ENCODE results near the gene GLCE.

Gene GLCE

DNA sequence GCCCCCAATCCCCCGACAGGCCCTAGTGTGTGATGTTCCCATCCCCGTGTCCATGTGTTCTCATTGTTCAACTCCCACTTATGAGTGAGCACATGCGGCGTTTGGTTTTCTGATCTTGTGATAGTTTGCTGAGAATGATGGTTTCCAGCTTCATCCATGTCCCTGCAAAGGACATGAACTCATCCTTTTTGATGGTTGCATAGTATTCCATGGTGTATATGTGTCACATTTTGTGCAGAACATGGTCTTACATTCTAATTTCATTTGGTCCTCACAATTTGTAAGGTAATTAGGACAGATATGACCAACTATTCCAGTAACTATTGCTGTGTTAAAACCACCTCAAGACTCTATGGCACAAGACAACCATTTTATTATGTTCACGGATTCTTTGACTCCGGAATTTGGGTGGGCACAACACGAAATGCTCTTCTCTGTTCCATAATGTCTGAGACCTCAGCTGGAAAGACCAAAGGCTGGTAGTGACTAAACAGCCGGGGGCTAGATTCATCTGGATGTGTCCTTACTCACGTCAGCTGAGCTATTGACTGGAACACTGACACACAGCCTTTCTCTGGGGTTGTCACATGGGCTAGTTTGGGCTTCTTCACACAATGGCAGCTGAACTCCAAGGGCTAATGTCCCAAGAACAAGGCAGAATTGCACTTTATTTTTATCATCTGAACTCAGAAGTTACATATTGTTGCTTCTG, 13.6 kb upstream of the GLCE start:
- Histone ChIP-seq H2AFZ (ENCODE audit: insufficient read depth, low read length, poor library complexity) (no peak overlapping the region), H3K4me2 (ENCODE audit: low read length) (no peak overlapping the region), H3K9me3 (ENCODE audit: insufficient read depth, low read depth, low read length) (no peaks in the 10 kb centered on the region), H3K23ac (ENCODE audit: low read length) (no peak overlapping the region), H3K36me3 (ENCODE audit: control insufficient read depth in 1 of 2, insufficient read depth in 2 of 2, low read length in 2 of 2) (no peaks in the 10 kb centered on the region), H2BK5ac (ENCODE audit: low read depth, low read length, poor library complexity) (no peak overlapping the region), H3K4me3 (ENCODE audit: low read depth, low read length) (no peak overlapping the region), H3K27ac (ENCODE audit: low read depth, low read length) (no peak overlapping the region), H2AK5ac (ENCODE audit: low read length) (no peak overlapping the region), H3K79me2 (ENCODE audit: control insufficient read depth, insufficient read depth, low read length, poor library complexity) (no peaks in the 10 kb centered on the region), H3K27me3 (ENCODE audit: insufficient read depth, low read length) (no peaks in the 10 kb centered on the region), H3K79me1 (ENCODE audit: low read length) (no peaks in the 10 kb centered on the region), H2BK12ac (ENCODE audit: low read length) (no peak overlapping the region), H3K14ac (ENCODE audit: low read length) (no peak overlapping the region), H3K9ac (ENCODE audit: low read length) (no peak overlapping the region), H3K18ac (ENCODE audit: low read length) (no peak overlapping the region), H3K4ac (ENCODE audit: low read depth, low read length) (no peak overlapping the region), H3K4me1 (ENCODE audit: control insufficient read depth in 1 of 2, insufficient read depth in 2 of 2, low read length in 2 of 2) (peaks cover 2 to 3% of the 10 kb centered on the region in 2 experiments), H4K91ac (ENCODE audit: low read depth, low read length) (no peak overlapping the region), H4K8ac (ENCODE audit: low read depth, low read length) (no peak overlapping the region), H2BK120ac (ENCODE audit: insufficient read depth, low read length, poor library complexity) (no peak overlapping the region), H4K12ac (ENCODE audit: low read depth, low read length) (no peak overlapping the region)
- peak; percentile 34 to 68 for DNase-seq
- WGBS (ENCODE audit: extremely low coverage, insufficient coverage, insufficient read length), result no CpG with 5 or more reads among the region's 9 CpGs

DNA sequence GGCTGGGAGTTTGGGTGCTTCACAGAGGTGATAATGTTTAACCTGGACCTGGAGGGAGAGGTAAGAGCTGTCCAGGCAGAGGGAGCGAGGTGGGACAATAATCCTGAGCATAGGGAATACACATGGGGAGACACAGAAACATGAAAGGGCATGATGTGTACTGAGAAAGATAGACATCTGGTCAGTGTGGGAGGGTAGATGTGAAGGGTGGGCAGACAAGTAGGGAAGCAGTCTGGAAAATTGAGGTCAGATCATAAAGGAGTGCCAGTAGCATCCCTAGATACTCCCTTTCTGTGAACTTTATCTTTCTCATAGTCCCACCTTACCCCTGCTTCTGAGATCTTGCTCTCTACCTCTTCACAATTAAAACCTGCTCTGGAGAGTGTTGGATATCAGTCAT, 12.0 kb upstream of the GLCE start:
- Histone ChIP-seq H3K14ac (ENCODE audit: low read length) (no peak overlapping the region), H3K27ac (ENCODE audit: low read depth, low read length) (no peak overlapping the region), H3K9ac (ENCODE audit: low read length) (no peak overlapping the region), H4K91ac (ENCODE audit: low read depth, low read length) (no peak overlapping the region), H4K12ac (ENCODE audit: low read depth, low read length) (no peak overlapping the region), H2BK5ac (ENCODE audit: low read depth, low read length, poor library complexity) (no peak overlapping the region), H3K4me2 (ENCODE audit: low read length) (no peak overlapping the region), H3K18ac (ENCODE audit: low read length) (no peak overlapping the region), H3K4me3 (ENCODE audit: low read depth, low read length) (no peak overlapping the region), H2AFZ (ENCODE audit: insufficient read depth, low read length, poor library complexity) (no peak overlapping the region), H3K27me3 (ENCODE audit: insufficient read depth, low read length) (no peaks in the 10 kb centered on the region), H3K79me2 (ENCODE audit: control insufficient read depth, insufficient read depth, low read length, poor library complexity) (no peaks in the 10 kb centered on the region), H2BK120ac (ENCODE audit: insufficient read depth, low read length, poor library complexity) (no peak overlapping the region), H3K23ac (ENCODE audit: low read length) (no peak overlapping the region), H3K4me1 (ENCODE audit: control insufficient read depth in 1 of 2, insufficient read depth in 2 of 2, low read length in 2 of 2) (peaks cover 2 to 3% of the 10 kb centered on the region in 2 experiments), H2BK12ac (ENCODE audit: low read length) (no peak overlapping the region), H4K8ac (ENCODE audit: low read depth, low read length) (no peak overlapping the region), H3K4ac (ENCODE audit: low read depth, low read length) (no peak overlapping the region), H3K79me1 (ENCODE audit: low read length) (no peaks in the 10 kb centered on the region), H3K36me3 (ENCODE audit: control insufficient read depth in 1 of 2, insufficient read depth in 2 of 2, low read length in 2 of 2) (no peaks in the 10 kb centered on the region), H3K9me3 (ENCODE audit: insufficient read depth, low read depth, low read length) (no peaks in the 10 kb centered on the region), H2AK5ac (ENCODE audit: low read length) (no peak overlapping the region)
- DNase-seq, result no peak
- WGBS (ENCODE audit: extremely low coverage, insufficient coverage, insufficient read length), result no CpG with 5 or more reads among the region's 1 CpG

DNA sequence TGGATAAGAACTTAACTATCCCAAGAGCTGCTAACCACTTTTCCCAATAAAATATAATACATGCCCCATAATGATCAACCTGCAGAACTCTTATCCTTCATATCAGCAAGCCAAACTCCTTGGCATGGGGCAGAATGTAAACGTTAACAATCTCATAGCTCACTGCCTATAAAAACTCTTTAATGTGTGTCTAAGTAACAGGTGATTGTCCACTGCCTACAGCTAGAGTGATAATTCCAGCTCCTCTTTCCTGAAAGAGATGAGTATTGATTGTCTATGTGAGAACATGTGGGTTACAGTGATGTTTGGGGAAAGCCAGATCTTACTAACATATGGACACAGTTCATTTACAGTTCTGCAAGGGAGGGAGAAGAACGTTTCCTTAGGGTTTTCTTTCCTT, 11.3 kb upstream of the GLCE start:
- H2BK120ac ChIP-seq (ENCODE audit: insufficient read depth, low read length, poor library complexity), result no peak overlapping the region
- DNase-seq, result no peak
- no peak overlapping the region for H4K91ac ChIP-seq (ENCODE audit: low read depth, low read length)
- H3K36me3 ChIP-seq (ENCODE audit: control insufficient read depth in 1 of 2, insufficient read depth in 2 of 2, low read length in 2 of 2), result no peaks in the 10 kb centered on the region
- peaks cover 2 to 3% of the 10 kb centered on the region in 2 experiments for H3K4me1 ChIP-seq (ENCODE audit: control insufficient read depth in 1 of 2, insufficient read depth in 2 of 2, low read length in 2 of 2)
- no peak overlapping the region for H3K4me2 ChIP-seq (ENCODE audit: low read length)
- no peak overlapping the region for H4K8ac ChIP-seq (ENCODE audit: low read depth, low read length)
- no peak overlapping the region for H3K14ac ChIP-seq (ENCODE audit: low read length)
- no peak overlapping the region for H2BK5ac ChIP-seq (ENCODE audit: low read depth, low read length, poor library complexity)
- H3K23ac ChIP-seq (ENCODE audit: low read length), result no peak overlapping the region
- H3K9me3 ChIP-seq (ENCODE audit: insufficient read depth, low read depth, low read length), result no peaks in the 10 kb centered on the region
- no peak overlapping the region for H3K4me3 ChIP-seq (ENCODE audit: low read depth, low read length)
- H3K18ac ChIP-seq (ENCODE audit: low read length), result no peak overlapping the region
- H3K4ac ChIP-seq (ENCODE audit: low read depth, low read length), result no peak overlapping the region
- H3K27me3 ChIP-seq (ENCODE audit: insufficient read depth, low read length), result no peaks in the 10 kb centered on the region
- no peak overlapping the region for H2AFZ ChIP-seq (ENCODE audit: insufficient read depth, low read length, poor library complexity)
- H2AK5ac ChIP-seq (ENCODE audit: low read length), result no peak overlapping the region
- WGBS (ENCODE audit: extremely low coverage, insufficient coverage, insufficient read length), result no CpG with 5 or more reads among the region's 2 CpGs
- H3K27ac ChIP-seq (ENCODE audit: low read depth, low read length), result no peak overlapping the region
- no peaks in the 10 kb centered on the region for H3K79me1 ChIP-seq (ENCODE audit: low read length)
- H3K9ac ChIP-seq (ENCODE audit: low read length), result no peak overlapping the region
- H2BK12ac ChIP-seq (ENCODE audit: low read length), result no peak overlapping the region
- H3K79me2 ChIP-seq (ENCODE audit: control insufficient read depth, insufficient read depth, low read length, poor library complexity), result no peaks in the 10 kb centered on the region
- no peak overlapping the region for H4K12ac ChIP-seq (ENCODE audit: low read depth, low read length)

DNA sequence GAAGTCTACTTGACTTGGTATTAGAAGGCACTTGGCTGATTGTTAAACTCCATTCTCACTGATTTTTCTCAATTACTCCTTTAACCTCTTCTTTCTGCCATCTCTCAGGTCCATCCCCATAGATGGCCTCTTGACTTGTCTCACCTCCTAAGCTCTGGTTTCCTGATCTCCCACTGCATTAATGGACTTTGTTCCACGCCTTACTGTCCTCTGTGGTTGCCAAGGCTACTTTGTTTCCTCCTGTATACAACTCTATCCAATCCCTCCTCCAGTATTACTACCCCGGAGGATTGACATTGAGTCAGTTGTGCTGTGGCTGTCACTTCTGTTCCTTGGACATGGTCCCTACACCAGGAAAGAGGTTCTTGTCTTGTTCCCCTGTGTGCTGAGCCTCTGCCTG, 10.6 kb upstream of the GLCE start:
- H3K23ac ChIP-seq (ENCODE audit: low read length), result no peak overlapping the region
- no peak overlapping the region for H2BK12ac ChIP-seq (ENCODE audit: low read length)
- H2BK120ac ChIP-seq (ENCODE audit: insufficient read depth, low read length, poor library complexity), result no peak overlapping the region
- H2BK5ac ChIP-seq (ENCODE audit: low read depth, low read length, poor library complexity), result no peak overlapping the region
- no peak overlapping the region for H4K8ac ChIP-seq (ENCODE audit: low read depth, low read length)
- H4K12ac ChIP-seq (ENCODE audit: low read depth, low read length), result no peak overlapping the region
- no peak overlapping the region for H3K18ac ChIP-seq (ENCODE audit: low read length)
- no peak overlapping the region for H4K91ac ChIP-seq (ENCODE audit: low read depth, low read length)
- peaks cover 2 to 3% of the 10 kb centered on the region in 2 experiments for H3K4me1 ChIP-seq (ENCODE audit: control insufficient read depth in 1 of 2, insufficient read depth in 2 of 2, low read length in 2 of 2)
- no peak overlapping the region for H3K9ac ChIP-seq (ENCODE audit: low read length)
- no peaks in the 10 kb centered on the region for H3K27me3 ChIP-seq (ENCODE audit: insufficient read depth, low read length)
- no peaks in the 10 kb centered on the region for H3K36me3 ChIP-seq (ENCODE audit: control insufficient read depth in 1 of 2, insufficient read depth in 2 of 2, low read length in 2 of 2)
- no peak overlapping the region for H3K4me3 ChIP-seq (ENCODE audit: low read depth, low read length)
- no peaks in the 10 kb centered on the region for H3K9me3 ChIP-seq (ENCODE audit: insufficient read depth, low read depth, low read length)
- H3K79me1 ChIP-seq (ENCODE audit: low read length), result no peaks in the 10 kb centered on the region
- no peaks in the 10 kb centered on the region for H3K79me2 ChIP-seq (ENCODE audit: control insufficient read depth, insufficient read depth, low read length, poor library complexity)
- no peak overlapping the region for H2AFZ ChIP-seq (ENCODE audit: insufficient read depth, low read length, poor library complexity)
- H3K27ac ChIP-seq (ENCODE audit: low read depth, low read length), result no peak overlapping the region
- no CpG with 5 or more reads among the region's 2 CpGs for WGBS (ENCODE audit: extremely low coverage, insufficient coverage, insufficient read length)
- H3K4me2 ChIP-seq (ENCODE audit: low read length), result no peak overlapping the region
- H2AK5ac ChIP-seq (ENCODE audit: low read length), result no peak overlapping the region
- H3K4ac ChIP-seq (ENCODE audit: low read depth, low read length), result no peak overlapping the region
- no peak for DNase-seq
- no peak overlapping the region for H3K14ac ChIP-seq (ENCODE audit: low read length)
